K562 (cell line): ENCODE measurements around the gene BTBD1. TPM values are rescaled to one million over a fixed set of nuclear protein-coding genes. Genes with fewer than 3 reads are reported as not detected.

Experiments
- ATF7 ChIP-seq: fragments of 450-650 bp; IDR thresholded peaks from 2 replicates; pipeline ENCODE4 v1.7.1; 2014; ENCODE audit warnings: mild to moderate bottlenecking, moderate library complexity
- BDP1 ChIP-seq: IDR thresholded peaks from 3 replicates; pipeline ENCODE4 v1.6.1; 2011; ENCODE audit not compliant: insufficient read length, insufficient read depth
- CTBP1 ChIP-seq: fragments of 450-650 bp; IDR thresholded peaks from 2 replicates; pipeline ENCODE4 v1.6.1; 2016; ENCODE audit warnings: borderline replicate concordance
- DPF2 ChIP-seq: fragments of 450-650 bp; IDR thresholded peaks from 2 replicates; pipeline ENCODE4 v1.6.1; 2016
- GTF2F1 ChIP-seq: IDR thresholded peaks from 2 replicates; pipeline ENCODE4 v1.6.1; 2011; ENCODE audit warnings: low read depth, low read length, improper control_type of control experiment
- NFIX ChIP-seq: fragments of 250-450 bp; sonication (Bioruptor Pico); IDR thresholded peaks from 2 replicates; pipeline ENCODE4 v1.4.0; 2020; ENCODE audit warnings: low read depth, mild to moderate bottlenecking, moderate library complexity
- NR2C2 ChIP-seq, 2 experiments: fragments of 200-800 bp in 1 of 2; sonication (Bioruptor generic) in 1 of 2; sonication (generic) in 1 of 2; formaldehyde crosslinking in 1 of 2; IDR thresholded peaks; 2 replicates each; pipeline versions ENCODE4 v1.6.1 to v1.8.0; 2016 to 2022; ENCODE audit warnings: mild to moderate bottlenecking in 1 of 2, missing compliant biosample characterization in 1 of 2, missing genetic modification characterization in 1 of 2, missing genetic modification reagents in 1 of 2
- RCOR1 ChIP-seq, 2 experiments: IDR thresholded peaks; 2 replicates each; pipeline ENCODE4 v1.6.1; 2012; ENCODE audit warnings: low read depth in 2 of 2, low read length in 2 of 2, borderline replicate concordance in 1 of 2, improper control_type of control experiment in 1 of 2
- SMAD3 ChIP-seq: fragments of 450-650 bp; formaldehyde crosslinking; conservative IDR thresholded peaks from 2 replicates; pipeline ENCODE4 v1.4.0; 2020; ENCODE audit warnings: mild to moderate bottlenecking
- TGIF2 ChIP-seq: sonication (generic); formaldehyde crosslinking; IDR thresholded peaks from 2 replicates; pipeline ENCODE4 v1.8.1; 2022; ENCODE audit warnings: mild to moderate bottlenecking, missing genetic modification reagents, moderate library complexity
- THRA ChIP-seq: fragments of 450-650 bp; IDR thresholded peaks from 2 replicates; pipeline ENCODE4 v1.6.1; 2017; ENCODE audit warnings: mild to moderate bottlenecking, moderate library complexity
- XRCC3 ChIP-seq: fragments of 450-650 bp; IDR thresholded peaks from 2 replicates; pipeline ENCODE4 v1.6.1; 2017; ENCODE audit warnings: mild to moderate bottlenecking, moderate library complexity
- ZBTB7A ChIP-seq: IDR thresholded peaks from 2 replicates; pipeline ENCODE4 v1.6.1; 2011; ENCODE audit warnings: low read depth, mild to moderate bottlenecking, low read length, moderate library complexity, borderline replicate concordance; ENCODE audit not compliant: control insufficient read depth
- polyA plus RNA-seq, 8 experiments: library from polyadenylated mRNA; depleted of rRNA in 4 of 8; stranded (reverse) in 5 of 8; unstranded in 3 of 8; fragments of >200 nt; fragmentation: Nextera tagmentation in 2 of 8; fragmentation: Illumina TruSeq in 1 of 8; extraction: Ambion mirVana in 2 of 8; extraction: Trizol in 1 of 8; gene quantifications; 2 replicates each; pipeline versions ENCODE4 v1.2.1 to v1.2.3, GENCODE V29; 2011 to 2014; ENCODE audit warnings: inconsistent platforms in 1 of 8, missing spikeins in 1 of 8
- total RNA-seq, 7 experiments: library from RNA; depleted of rRNA in 6 of 7; stranded (reverse); fragments of >200 nt in 6 of 7; fragmentation: Illumina TruSeq in 2 of 7; extraction: Trizol in 2 of 7; gene quantifications; 2 replicates each; pipeline versions ENCODE4 v1.2.1 to v1.2.3, GENCODE V29; 2011 to 2021; ENCODE audit warnings: low replicate concordance in 1 of 7
- TF ChIP-seq, protein P1 (sequence below): fragments of 450-650 bp; IDR thresholded peaks from 2 replicates; pipeline ENCODE4 v1.6.1; 2016; ENCODE audit warnings: mild to moderate bottlenecking
- TF ChIP-seq, protein P2 (sequence below): fragments of 250-450 bp; sonication (Bioruptor Pico); IDR thresholded peaks from 2 replicates; pipeline ENCODE4 v1.5.0; 2020; ENCODE audit warnings: mild to moderate bottlenecking
- TF ChIP-seq, protein P3 (sequence below), 2 experiments: fragments of 450-650 bp; conservative IDR thresholded peaks; 2 replicates each; pipeline ENCODE4 v1.6.1; 2017; ENCODE audit warnings: mild to moderate bottlenecking in 2 of 2, moderate library complexity in 2 of 2
- TF ChIP-seq, protein P4 (sequence below): sonication (generic); formaldehyde crosslinking; IDR thresholded peaks from 2 replicates; pipeline ENCODE4 v1.8.0; 2022; ENCODE audit warnings: mild to moderate bottlenecking, missing genetic modification reagents

BTBD1 gene
- total and polyA plus RNA-seq, 9 of the 15 experiments (the other 6 are each of a cell fraction or from before 2014, with no cell fraction given) = 19.4 to 106 (median 90.4) TPM

- TF ChIP-seq, protein P1, sequence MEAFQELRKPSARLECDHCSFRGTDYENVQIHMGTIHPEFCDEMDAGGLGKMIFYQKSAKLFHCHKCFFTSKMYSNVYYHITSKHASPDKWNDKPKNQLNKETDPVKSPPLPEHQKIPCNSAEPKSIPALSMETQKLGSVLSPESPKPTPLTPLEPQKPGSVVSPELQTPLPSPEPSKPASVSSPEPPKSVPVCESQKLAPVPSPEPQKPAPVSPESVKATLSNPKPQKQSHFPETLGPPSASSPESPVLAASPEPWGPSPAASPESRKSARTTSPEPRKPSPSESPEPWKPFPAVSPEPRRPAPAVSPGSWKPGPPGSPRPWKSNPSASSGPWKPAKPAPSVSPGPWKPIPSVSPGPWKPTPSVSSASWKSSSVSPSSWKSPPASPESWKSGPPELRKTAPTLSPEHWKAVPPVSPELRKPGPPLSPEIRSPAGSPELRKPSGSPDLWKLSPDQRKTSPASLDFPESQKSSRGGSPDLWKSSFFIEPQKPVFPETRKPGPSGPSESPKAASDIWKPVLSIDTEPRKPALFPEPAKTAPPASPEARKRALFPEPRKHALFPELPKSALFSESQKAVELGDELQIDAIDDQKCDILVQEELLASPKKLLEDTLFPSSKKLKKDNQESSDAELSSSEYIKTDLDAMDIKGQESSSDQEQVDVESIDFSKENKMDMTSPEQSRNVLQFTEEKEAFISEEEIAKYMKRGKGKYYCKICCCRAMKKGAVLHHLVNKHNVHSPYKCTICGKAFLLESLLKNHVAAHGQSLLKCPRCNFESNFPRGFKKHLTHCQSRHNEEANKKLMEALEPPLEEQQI = 0 out of 2 replicates have a peak, but pooled peaks have one; percentile 40
- TF ChIP-seq GTF2F1 = 0 out of 2 replicates have a peak, but pooled peaks have one; percentile 65
- TF ChIP-seq, protein P2, sequence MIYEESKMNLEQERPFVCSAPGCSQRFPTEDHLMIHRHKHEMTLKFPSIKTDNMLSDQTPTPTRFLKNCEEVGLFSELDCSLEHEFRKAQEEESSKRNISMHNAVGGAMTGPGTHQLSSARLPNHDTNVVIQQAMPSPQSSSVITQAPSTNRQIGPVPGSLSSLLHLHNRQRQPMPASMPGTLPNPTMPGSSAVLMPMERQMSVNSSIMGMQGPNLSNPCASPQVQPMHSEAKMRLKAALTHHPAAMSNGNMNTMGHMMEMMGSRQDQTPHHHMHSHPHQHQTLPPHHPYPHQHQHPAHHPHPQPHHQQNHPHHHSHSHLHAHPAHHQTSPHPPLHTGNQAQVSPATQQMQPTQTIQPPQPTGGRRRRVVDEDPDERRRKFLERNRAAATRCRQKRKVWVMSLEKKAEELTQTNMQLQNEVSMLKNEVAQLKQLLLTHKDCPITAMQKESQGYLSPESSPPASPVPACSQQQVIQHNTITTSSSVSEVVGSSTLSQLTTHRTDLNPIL (CRISPR knock-in tag) = no peak
- no peak for TF ChIP-seq XRCC3
- no peak for TF ChIP-seq BDP1
- TF ChIP-seq NR2C2 (CRISPR knock-in tag; IDR thresholded peaks at IDR 0.05) = peak; percentile 62
- TF ChIP-seq NR2C2 (tag; IDR thresholded peaks at IDR 0.05) = peak; percentile 78
- no peak for TF ChIP-seq NFIX (CRISPR knock-in tag)
- peak; percentile 36; the same call in 1 of the 2 replicates for TF ChIP-seq ZBTB7A
- 0 out of 2 replicates have a peak, but pooled peaks have one; percentile 48 for TF ChIP-seq DPF2
- no peak for TF ChIP-seq RCOR1 (IDR thresholded peaks at IDR 0.05; ENCODE audit: borderline replicate concordance in 1 of 2, low read depth in 2 of 2, low read length in 2 of 2)
- TF ChIP-seq ATF7 = peak; percentile 77
- TF ChIP-seq, protein P3, sequence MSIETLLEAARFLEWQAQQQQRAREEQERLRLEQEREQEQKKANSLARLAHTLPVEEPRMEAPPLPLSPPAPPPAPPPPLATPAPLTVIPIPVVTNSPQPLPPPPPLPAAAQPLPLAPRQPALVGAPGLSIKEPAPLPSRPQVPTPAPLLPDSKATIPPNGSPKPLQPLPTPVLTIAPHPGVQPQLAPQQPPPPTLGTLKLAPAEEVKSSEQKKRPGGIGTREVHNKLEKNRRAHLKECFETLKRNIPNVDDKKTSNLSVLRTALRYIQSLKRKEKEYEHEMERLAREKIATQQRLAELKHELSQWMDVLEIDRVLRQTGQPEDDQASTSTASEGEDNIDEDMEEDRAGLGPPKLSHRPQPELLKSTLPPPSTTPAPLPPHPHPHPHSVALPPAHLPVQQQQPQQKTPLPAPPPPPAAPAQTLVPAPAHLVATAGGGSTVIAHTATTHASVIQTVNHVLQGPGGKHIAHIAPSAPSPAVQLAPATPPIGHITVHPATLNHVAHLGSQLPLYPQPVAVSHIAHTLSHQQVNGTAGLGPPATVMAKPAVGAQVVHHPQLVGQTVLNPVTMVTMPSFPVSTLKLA (conservative IDR thresholded peaks at IDR 0.05) = peak; percentile 45 to 74; a peak in 3 of 4 replicates
- peak; percentile 91 for TF ChIP-seq CTBP1
- 0 out of 2 replicates have a peak, but pooled peaks have one; percentile 27 for TF ChIP-seq TGIF2 (CRISPR knock-in tag)
- TF ChIP-seq SMAD3 (CRISPR knock-in tag) = 0 out of 2 replicates have a peak, but pooled peaks have one; percentile 26
- TF ChIP-seq THRA = no peak
- TF ChIP-seq, protein P4, sequence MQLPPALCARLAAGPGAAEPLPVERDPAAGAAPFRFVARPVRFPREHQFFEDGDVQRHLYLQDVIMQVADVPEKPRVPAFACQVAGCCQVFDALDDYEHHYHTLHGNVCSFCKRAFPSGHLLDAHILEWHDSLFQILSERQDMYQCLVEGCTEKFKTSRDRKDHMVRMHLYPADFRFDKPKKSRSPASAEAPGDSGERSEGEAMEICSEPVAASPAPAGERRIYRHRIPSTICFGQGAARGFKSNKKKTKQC (CRISPR knock-in tag) = no peak; the same call in 1 of the 2 replicates
Observed at GRCh38 chr15:83066734-83067637, at the start of gene BTBD1 (continued).
